ENCODE data around the gene METTL25B.
"Not testable (repeated sequence)": the region's sequence is repeated elsewhere in the genome, so short reads cannot be mapped to it uniquely, and the experiment has no call there.

Gene METTL25B

GRCh38 chr1:156750191-156750672, 22.0 kb downstream of the METTL25B start:
- DNase-seq = peak; percentile 6

GRCh38 chr1:156750711-156751450, 22.6 kb downstream of the METTL25B start:
- peak; percentile 50 for DNase-seq

DNA sequence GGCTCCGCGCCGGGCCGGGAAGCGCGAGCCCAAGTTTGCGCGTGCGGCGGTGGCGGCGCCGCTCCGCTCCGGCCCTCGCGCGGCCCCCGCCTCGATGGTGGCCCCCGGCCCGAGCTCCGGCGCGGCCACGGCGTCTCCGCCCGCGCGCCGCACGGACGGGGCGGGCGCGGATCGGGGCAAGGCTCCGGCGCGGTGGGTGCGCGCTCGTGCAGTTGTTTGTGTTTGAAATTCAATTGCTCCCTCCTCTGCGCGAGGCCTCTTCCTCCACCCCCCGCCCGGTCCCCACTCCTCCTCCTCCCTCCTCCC, 23.1 kb downstream of the METTL25B start, which contains the start of gene HDGF:
Gene HDGF, minus strand, starts transcription at position 225 of the 306 bp plus-strand sequence. CDS start 246 bp downstream, outside the sequence.
- no peak for DNase-seq

DNA sequence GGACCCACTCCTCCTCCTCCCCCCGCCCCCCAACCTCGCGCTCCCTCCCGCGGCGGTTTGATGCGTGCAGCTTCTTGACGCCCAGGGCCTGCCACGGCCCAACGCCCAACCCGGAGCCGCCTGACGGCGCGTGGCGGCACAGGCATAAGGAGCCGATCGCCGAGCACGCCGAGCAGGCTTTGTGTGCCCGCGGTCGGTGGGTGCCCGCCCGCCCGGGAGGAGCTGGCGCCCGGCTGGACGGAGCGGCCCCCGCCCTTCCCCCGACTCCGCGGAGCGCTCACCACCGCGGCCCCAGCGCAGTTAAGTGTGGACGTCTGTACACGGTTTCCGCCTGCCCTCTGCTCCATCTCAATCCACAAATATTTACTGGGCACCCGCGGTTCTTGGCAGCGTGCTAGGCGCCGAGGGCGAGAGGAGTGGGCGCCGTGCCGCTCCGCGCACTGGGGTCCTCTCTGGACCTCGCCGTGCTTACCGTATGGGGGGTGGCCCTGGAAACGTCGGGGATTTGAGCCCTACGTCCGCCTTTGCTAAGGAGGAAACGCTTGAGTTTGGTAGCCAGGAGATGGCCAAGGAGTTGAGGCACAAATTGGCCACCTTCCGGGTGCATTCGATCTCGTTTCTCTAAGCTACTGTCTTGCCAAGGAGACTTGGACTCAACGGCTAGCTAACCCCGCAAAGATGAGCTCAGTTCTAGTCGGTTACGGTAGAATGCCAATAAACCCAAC, 23.6 kb downstream of the METTL25B start:
- peak; percentile 97 for DNase-seq

GRCh38 chr1:156752843-156753482, 24.7 kb downstream of the METTL25B start:
- no peak for DNase-seq

DNA sequence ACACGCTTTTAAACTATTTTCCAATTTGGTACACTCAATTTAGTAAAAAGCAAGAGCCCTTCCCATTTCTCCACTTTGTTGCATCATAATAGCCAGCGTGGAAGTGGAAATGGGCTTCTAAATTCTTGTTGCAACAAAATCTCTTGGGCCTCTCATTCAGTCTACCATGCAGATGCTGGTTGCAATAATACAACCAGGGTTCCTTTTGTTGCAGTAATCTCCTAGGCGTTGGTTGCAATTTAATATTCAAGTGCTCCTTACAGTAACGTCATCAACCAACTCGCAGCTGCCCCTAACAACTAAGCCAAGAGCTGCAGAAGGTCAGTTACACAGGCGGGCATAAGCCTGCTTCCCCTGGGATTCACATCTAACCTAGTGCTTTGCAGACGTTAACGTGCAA, 25.9 kb downstream of the METTL25B start:
- no peak for DNase-seq

- no peak for DNase-seq
Observed at GRCh38 chr1:156755527-156755950, 27.3 kb downstream of the METTL25B start.

GRCh38 chr1:156756355-156756754, 28.1 kb downstream of the METTL25B start:
- DNase-seq = no peak

DNA sequence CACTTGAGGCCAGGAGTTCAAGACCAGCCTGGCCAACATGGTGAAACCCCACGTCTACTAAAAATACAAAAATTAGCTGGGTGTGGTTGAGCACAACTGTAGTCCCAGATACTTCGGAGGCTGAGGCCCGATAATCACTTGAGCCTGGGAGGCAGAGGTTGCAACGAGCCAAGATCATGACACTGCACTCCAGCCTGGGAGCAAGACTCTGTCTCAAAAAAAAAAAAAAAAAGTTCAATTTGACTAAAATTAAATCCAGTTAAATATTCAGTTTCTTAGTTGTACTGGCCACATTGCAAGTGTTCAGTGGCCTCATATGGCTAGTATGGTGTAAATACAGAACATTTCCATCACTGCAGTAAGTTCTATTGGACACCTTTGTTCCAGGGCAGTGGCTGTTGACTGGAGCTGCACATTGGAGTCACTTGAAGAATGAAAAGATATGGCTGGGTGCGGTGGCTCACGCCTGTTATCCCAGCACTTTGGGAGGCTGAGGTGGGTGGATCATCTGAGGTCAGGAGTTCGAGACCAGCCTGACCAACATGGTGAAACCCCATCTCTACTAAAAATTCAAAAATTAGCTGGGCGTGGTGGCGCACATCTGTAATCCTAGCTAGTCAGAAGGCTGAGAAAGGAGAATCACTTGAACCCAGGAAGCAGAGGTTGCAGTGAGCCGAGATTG, 29.4 kb downstream of the METTL25B start:
- DNase-seq = not testable (repeated sequence)

- DNase-seq = no peak
Observed at GRCh38 chr1:156760092-156760795, 32.0 kb downstream of the METTL25B start.

DNA sequence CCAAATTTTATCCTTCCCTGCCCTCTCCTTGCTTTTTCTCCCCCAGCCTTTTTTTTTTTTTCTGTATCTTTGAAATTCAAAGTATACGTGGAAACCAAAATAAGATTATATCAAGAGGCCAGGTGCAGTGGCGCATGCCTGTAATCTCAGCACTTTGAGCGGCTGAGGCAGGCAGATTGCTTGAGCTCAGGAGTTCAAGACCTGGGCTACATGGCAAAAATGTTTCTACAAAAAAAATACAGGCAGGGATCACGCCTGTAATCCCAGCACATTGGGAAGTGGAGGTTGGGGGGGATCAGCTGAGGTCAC, 32.5 kb downstream of the METTL25B start:
- no peak for DNase-seq

- DNase-seq = not testable (repeated sequence)
Observed at GRCh38 chr1:156765136-156765535, 36.9 kb downstream of the METTL25B start.

- DNase-seq = peak; percentile 75
Observed at GRCh38 chr1:156765666-156766065, 37.4 kb downstream of the METTL25B start.

GRCh38 chr1:156766298-156767100, 38.2 kb downstream of the METTL25B start:
- DNase-seq = no peak

DNA sequence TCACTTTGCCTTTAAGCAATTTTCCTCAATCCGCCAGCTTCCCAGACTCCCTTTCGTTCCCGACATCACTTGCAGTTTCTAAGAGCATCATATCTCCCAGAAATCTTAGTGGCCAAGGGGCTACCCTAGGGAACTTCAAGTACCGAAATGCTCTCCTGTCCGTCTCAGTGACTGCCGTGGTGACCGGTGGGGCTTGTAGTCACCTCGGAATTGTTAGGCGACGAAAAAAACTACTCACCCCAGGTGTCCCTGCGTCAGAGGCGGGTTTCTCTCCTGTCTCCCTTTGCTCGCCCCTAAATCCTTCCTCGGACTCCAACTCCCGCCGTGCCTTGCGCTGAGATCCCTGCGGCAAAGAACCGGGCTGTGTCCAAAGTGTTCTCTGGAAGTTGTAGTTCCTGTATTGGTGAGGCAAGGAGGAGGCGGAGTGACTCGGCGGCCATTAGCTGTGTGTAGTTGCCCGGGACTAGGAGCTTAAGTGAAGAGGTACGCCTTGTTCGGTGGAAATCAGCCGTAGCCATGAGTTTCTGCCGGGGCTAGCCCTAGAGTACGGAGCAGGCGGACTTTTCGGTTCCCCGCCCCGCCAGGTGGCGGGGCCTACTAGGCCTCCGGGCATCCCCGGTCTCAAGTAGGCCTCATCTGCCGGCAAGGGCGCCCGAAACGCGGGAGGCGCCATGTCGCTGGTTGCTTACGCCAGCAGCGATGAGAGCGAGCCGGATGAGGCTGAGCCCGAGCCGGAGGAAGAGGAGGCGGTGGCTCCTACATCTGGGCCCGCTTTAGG, 39.0 kb downstream of the METTL25B start, which contains the start of gene PRCC:
Gene PRCC, plus strand, starts transcription at position 435 of the 778 bp plus-strand sequence. Its CDS starts 237 bp downstream, at position 672.
- peak; percentile 99 for DNase-seq

- DNase-seq = peak; percentile 49
Observed at GRCh38 chr1:156767879-156768604, 39.8 kb downstream of the METTL25B start.

GRCh38 chr1:156768610-156769295, 40.5 kb downstream of the METTL25B start:
- DNase-seq = no peak

GRCh38 chr1:156772222-156772621, 44.0 kb downstream of the METTL25B start:
- DNase-seq = no peak

Measured in suppressor macrophage treated with lipopolysaccharide for 4 hours (primary cell).